Activated CD4-positive, alpha-beta T cell treated with anti-CD3 and anti-CD28 coated beads for 1 hour (primary cell): ENCODE measurements around the gene PSAPL1.

Source experiments
- DNase-seq: peaks from one replicate; pipeline ENCODE4 v3.0.0-alpha.2; 2020

PSAPL1 gene, protein sequence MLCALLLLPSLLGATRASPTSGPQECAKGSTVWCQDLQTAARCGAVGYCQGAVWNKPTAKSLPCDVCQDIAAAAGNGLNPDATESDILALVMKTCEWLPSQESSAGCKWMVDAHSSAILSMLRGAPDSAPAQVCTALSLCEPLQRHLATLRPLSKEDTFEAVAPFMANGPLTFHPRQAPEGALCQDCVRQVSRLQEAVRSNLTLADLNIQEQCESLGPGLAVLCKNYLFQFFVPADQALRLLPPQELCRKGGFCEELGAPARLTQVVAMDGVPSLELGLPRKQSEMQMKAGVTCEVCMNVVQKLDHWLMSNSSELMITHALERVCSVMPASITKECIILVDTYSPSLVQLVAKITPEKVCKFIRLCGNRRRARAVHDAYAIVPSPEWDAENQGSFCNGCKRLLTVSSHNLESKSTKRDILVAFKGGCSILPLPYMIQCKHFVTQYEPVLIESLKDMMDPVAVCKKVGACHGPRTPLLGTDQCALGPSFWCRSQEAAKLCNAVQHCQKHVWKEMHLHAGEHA

DNA sequence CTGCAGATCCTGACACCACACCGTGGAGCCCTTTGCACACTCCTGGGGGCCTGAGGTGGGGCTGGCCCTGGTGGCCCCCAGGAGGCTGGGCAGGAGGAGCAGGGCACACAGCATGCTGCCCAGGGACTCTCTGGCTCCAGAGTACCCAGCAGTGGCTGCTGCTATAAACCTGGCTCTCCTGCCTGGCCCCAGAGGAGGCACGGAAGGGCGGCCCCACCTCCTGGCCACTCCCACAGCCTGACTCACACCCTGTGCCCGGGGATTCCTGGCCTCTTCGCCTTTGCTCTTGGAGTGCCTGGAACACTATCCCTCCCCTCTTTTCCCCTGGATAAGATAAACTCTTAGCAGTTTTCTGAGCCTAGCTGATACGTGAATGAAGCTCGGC lies at the start of gene PSAPL1:
Gene PSAPL1, minus strand, starts transcription at position 165 of the 385 bp plus-strand sequence. Its CDS starts 51 bp downstream, at position 114.
- DNase-seq, result no peak

DNA sequence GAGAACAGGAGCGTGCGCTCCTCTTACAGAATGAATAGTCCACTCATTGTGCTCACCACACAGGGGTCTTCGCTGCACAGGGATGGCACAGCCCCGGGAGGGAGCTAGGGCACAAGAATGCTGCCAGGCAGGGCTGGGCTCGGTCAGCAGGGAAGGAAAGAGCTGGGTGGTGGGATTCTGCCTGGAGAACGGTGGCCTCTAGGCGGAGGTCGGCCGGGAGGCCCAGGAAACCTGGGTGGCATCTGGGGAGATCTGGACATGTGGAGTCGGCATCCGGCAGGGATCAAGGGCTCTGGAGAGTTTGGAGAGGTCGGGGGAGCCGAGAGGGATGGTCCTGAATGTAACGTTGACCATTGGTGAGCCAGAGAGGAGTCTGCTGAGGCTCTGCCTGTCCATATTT lies 46.5 kb upstream of the PSAPL1 start:
- DNase-seq, result no peak

DNA sequence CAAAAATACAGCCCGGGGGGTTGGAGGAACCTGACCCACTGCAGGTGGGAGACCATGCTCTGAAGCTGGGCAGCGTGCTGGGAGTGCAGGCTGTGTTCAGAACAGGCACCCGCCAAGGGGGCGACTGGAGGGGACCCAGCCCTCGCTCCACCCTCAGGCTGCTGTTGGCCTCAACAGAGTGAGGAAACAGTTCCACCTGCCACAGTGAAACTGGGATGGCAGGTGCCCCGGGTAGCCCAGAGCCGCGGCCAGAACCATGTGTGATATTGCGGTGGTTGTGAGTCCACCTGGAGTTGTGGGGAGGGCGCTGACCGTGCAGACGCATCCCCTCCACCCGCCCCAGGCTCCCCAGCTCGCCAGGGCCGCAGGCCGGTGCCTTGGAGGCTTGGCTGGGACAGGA lies 45.7 kb upstream of the PSAPL1 start:
- DNase-seq, result no peak

DNA sequence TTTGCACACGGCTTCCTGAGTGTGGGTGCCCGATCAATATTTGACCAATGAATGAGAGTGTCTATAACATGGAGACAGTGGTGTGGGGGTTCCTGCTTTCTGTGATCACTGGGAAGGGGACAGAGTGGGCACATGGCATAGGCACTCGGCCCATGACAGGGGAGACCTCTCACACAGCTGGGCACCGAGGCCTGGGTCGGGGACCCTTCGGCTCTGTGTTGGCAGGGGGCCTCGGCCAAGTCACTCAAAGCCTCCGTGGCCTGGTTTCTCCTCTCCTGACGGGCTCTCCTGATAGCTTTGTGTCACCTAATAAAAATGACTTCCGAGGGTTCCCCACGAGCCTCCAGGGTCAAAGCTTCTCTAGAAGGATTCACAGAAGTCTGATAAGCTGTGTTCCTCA lies 43.9 kb upstream of the PSAPL1 start:
- no peak for DNase-seq

DNA sequence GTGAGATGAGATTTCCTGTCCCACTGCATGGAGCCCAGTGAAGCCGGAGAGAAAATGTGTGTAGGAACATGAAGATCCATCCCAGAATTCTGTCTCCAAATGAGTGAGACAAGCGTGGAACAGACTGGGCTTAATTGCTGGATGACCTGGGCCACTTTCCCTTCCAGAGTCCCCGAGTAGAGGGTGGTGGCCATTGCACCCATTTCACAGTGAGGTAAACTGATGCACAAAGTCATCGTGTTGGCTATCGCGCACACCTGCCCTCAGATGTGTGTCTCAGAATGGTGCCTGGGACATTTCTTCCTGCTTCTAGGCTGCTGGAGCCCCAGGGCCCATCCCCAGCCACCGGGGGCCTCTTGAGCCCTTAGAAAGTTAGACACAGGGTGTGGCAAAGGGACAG lies 43.0 kb upstream of the PSAPL1 start:
- no peak for DNase-seq

DNA sequence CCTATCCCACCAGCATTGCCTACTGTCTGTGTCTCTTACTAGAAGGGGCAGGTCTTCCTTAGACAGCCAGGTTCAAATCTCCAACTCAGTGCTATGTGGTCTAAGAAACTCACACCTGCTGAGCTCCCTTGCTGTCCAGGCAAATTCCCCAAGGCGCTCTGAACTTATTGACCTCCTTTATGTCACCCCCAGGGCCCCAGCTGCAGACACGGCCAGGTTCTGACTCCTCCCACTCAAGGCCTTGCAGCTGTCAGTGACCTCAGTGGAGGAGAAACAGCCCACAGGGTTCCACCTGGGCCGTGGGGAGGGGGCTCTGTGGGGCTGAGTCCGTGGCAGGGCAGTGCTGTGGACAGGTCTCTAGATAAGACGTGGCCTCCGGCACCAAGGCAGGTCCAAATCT lies 42.1 kb upstream of the PSAPL1 start:
- no peak for DNase-seq

DNA sequence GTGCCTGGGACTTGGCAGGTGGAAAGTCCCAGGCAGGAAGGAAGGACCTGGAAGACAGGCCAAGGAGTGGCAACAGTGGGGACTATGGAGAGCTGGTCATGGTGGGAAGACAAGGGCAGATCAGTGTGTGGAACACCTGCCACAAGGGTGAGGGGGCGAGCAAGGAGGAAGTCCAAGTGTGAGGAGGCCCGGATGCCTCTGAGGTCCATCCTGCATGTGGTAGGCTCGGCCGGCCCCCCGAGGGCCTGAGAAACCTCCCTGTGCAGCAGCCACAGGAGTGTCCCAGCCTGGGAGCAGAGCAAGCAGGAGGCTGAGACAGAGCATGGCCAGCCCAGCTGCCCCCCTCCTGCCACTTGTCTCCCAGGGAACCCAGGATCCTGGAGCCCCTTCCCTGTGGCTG lies 40.5 kb upstream of the PSAPL1 start:
- DNase-seq, result no peak

DNA sequence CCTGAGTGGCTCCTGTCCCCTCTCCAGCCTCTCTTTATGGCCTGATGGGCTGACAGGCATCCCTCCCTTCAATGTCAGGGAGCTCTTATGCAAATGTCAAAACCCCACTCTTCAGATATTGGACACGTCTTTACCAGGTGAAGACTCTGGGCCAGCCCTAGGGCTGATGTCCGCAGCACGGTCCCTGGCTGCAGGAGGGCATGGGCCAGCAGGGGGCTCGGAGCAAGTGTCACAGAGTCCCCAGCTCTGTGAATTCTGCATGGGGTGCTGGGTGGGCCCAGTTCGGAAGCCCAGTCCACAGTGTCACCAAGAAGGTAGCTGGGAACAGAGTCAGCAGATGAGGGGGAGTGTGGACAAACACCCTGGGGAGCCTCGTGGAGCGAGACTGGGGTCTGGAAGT lies 39.6 kb upstream of the PSAPL1 start:
- no peak for DNase-seq

DNA sequence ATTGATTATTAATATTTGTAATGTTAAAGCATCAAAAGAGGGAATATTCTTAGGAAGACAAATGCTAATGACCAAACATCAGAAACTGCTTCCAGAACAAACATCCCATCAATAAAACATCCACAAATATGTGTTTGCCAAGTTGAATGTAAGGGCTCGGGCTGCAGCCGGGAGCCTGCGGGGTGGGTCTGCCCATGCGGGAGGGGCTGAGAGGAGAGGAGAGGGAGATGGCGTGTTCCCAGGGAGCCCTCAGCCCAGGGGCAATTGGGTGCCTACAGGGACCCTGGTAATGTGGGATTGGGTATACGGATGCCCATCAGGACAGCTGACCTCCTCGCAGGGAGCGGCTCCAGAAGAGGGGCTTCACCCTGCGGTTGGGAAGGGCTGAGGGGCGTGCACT lies 38.4 kb upstream of the PSAPL1 start:
- DNase-seq, result no peak

DNA sequence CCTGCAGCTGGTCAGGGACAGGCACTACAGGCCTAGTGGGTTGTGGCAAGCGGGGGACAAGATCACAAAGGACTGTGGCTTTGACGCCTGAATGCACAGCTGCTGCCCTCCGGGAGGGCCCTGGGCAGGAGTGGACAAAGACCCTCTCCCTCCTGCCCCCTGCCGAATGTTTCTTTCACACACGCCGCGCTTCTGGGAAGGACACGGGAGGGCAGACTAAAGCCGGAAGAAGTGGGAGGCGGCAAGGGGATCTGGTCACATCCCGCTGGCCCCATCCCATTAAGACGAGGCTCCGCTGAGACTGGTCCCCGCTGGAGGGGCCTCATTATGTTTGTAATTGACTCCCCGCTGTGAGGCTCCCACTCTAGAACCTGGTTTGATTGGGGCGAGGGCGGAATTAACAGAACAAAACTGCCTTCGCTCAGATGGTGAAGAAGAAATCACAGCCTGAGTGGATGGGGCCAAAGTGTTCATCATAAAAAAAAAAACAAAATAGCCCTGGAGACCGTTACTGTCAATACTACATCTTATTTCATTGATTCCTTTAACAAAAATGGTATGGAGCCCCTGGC lies 37.8 kb upstream of the PSAPL1 start:
- DNase-seq, result no peak

DNA sequence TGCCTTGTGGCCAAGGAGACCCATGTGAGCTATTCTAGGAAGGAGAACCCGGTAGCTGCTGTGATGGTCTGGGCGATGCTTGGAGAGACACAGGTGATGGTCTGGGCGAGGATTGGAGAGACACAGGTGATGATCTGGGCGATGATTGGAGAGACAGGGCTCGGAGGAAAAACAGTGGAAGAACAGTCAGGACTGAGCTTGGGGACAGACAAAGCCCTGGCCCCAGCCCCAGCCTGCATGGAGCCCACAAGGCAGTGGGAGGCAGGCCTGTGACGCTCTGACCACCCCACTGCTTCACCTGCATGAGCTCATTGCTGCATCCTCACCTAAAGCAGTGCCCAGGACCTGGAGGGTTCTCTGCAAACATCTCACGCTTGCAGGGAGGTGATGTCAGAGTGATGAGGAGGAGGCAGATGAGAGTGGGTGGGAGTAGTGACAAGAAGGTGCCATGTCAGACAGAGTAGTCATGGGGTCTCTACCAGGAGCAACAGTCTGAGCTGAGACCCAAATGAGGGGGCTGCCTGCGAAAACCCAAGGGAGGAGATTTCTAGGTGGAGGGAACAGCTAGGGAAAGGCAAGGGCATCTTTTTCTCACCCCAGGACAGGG lies 35.9 kb upstream of the PSAPL1 start:
- no peak for DNase-seq

DNA sequence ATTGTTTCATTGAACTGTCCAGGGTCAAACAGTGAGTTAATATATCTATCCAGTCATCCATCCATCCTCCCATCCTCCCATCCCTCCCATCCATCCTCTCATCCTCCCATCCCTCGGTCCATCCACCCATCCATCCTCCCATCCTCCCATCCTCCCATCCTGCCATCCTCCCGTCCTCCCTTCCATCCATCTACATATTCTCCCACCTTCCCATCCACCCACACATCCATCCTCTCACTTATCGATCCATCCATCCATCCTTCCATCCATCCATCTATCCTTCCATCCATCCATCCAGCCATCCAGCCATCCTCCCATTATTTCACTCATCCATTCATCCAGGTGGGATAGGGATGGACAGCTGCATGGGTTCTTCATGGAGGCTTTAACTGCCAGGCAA lies 35.4 kb upstream of the PSAPL1 start:
- DNase-seq, result no peak

DNA sequence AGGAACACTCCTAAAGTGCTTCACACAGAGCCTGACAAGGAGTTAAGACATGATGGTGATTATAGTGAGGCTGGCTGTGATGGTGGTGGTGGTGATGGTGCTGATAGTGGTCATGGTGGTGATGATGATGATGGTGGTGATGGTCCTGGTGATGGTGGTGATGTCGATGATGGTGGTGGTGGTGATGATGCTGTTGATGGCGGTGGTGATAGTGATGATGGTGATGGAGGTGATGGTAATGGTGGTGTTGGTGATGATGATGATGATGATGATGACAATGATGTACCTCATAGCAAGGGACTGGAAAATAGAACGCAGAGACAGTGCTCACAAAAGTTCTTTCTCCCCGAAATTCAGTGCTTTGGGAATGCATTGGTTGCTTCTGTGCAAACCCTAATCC lies 34.3 kb upstream of the PSAPL1 start:
- no peak for DNase-seq

DNA sequence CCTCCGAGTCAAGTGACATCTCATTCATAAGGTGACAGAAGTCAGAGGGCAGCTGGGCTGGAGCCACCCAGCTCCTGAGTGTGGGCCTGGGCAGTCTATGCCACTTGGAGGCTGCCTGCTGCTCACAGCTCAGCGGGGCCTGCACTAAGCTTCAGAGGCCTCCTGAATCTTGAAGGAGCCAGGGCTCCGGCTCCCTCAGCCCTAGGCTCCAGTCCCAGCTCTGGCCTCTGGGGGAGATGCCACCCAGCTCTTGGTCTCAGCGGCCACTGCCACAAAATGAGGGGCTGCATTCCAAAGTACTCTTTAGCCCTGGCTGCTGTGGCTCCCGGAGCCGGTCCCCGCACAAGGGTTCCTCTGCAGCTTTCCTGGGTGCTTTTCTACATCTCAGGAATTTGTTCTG lies 32.7 kb upstream of the PSAPL1 start:
- DNase-seq, result no peak

DNA sequence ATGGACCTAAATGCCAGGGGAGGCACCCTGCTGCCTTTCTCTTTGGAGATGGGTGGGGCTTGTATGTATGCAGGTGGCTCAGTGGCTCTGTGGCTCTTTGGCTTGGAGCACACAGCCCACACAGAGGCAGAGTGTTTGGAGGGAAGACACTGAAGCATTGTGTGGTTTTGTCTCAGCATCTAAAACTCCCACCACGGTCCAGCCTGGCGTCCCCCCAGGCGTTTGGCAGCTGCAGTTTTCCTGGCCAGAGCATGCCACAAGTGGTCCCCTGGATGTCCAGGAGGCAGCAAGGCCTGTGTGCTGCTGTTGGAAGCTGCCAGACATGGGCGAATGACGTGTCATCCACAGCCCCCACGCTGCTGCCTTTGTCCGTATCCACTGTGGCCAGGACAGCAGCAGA lies 32.2 kb upstream of the PSAPL1 start:
- DNase-seq, result no peak

DNA sequence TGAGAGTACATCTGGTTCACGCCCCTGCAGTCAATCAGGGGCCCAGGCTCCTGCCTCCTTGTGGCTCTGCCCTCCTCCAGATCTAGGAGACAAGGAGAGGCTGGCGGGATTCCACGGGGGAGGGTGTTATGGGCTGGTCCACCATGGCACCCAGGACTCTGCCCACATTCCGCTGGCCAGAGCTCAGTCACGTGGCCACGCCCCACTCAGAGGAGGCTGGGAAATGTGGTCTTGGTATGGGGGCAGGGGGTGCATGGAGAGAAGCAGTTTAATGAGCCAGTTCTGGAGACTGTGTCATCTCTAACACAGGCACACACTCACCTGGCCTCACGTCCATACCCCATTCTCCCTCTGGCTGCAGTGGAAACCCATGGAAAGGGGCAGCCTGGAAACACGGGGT lies 31.5 kb upstream of the PSAPL1 start:
- no peak for DNase-seq

DNA sequence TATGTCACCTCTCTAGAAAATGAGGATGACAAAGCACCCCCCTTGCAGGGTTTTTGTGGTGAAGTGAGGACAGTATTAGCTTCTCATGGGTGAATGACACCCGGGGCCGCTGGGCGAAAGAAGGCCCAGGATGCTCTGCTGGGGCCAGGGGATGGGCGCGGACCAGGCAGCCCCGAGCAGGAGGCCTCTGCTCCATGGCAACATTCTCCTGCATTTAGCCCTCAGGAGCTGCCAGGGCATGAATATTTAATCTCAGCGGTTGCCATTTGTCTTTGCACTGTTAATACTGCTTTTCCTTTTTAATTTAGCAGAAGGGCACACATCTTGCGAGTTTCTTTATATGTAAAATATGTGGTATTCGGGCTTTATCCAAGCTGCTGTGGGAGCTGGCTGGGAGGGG lies 30.3 kb upstream of the PSAPL1 start:
- no peak for DNase-seq

DNA sequence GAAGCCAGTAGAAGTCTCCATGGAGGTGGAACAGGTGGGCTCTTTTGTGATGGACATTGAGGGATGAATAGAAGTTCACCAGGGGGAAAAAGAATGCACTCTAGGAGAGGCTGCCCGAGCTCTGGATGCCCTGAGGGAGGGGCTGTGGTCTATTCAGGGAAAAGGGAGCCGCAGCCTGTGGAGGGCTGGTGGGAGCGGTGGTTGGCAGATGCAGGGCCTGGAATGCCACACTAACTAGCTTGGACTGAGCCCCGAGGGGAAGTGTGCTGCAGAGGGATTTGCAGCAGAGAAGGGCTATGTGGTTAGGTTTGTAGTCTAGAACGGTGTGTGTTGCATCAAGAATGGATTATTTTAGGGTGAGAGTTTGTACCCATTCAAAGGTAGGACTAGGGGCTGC lies 29.5 kb upstream of the PSAPL1 start:
- no peak for DNase-seq

DNA sequence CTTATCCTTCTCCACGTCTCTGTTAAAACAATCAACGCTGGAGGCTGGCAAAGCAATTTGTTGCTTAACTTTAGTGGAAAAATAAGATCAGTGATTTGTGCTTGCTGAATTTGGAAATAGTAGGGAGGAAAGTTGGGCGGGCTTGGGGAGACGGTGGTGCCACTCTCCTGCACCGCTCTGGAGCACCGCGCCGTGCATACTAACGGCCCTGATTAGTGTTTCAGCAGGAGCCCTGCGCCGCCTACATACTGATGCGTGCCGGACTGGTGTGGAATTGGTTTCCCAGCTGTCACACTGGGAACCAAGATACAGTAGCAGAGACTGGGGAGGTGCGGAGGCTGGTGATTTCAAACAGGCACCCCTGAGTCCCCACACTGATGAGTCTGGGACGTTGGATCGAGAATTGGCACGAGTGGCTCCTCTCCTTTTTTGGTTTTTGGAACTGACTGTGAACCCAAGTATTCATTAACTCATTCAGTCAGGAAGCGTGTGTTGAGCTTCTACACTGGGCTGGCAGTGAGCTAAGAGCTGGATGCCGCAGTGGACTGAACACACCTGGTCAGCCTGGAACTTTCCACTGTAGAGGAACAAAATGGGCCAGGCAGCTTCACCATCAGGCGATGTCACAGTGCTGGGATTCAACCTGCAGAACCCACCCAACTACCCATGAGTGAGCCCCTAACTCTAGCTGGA lies 29.0 kb upstream of the PSAPL1 start:
- no peak for DNase-seq

DNA sequence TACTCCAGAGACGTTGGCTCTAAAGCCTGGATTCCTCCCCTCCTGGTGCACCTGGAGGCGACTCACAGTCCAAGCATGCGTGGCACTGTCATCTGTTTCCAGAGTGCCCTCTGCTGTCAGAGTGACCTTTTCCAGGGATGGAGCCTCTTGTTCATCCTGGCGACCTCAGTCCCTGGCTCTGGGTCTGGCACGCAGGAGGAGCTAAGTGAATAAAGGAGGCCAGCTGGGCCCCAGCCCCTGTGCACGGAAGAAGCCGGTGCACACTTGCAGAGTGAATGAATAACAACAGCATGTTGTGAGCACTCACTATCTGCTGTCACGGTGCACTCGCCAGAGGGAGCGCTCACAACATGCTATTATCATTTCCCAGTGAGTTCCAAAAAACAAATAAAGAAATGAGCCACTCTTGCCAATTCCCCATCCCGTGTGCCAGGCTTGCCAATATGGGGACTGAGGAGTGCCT lies 27.8 kb upstream of the PSAPL1 start:
- no peak for DNase-seq

DNA sequence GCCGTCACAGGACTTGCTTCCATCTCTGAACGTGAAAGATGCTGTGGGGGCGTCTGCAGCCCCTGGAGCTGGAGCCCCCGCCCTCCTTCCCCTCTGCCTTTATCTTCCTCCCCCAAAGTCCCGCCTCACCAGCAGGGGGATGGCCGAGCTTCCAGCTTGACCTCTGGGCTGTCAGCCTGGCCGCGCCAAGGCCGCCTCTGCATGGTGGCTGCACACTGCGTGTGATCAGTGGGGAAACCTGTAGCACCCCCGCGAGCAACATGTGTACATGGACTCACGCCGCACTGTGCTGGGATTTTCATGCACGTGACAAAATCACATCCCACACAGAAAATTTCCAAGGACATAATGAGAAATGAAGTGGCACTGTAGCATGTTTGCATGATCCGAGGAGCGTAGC lies 26.5 kb upstream of the PSAPL1 start:
- DNase-seq, result no peak

DNA sequence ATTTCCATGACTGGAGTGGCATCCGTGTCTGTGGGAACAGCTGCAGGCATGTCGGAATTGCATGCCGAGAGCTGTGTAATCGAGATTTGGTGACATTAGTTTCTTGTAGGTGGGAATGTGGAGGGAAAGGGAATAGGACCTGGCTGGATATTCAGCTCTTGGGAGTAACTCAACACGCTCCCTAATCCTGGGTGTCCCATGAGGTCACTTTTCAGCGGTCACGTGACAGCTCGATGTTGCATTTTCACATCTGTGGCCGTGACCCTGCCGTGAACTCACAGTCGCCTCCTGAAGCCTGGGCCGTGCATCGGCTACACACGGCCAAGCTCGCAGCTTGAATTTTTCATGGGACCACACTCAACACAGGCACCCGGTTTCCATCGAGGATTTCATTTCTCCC lies 25.8 kb upstream of the PSAPL1 start:
- no peak for DNase-seq

DNA sequence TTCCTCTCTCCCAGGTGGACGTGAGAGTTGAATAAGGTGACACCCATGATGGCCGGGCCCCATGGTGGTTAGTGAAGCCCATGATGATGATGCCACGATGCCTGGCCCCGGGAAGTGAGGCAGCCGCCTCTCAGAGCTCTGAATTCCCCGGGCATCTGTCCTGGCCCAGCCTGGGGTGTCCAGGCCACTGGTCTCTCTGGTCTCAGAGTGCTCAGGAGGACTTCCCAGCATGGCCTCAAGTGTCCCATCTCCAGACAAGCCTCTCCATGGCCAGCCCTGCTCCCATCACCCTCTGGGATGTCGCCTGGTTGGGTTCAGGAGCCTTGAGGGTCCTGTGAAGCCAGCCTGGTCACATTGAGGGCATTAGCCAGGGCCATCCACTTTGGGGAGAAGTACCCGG lies 24.7 kb upstream of the PSAPL1 start:
- no peak for DNase-seq

DNA sequence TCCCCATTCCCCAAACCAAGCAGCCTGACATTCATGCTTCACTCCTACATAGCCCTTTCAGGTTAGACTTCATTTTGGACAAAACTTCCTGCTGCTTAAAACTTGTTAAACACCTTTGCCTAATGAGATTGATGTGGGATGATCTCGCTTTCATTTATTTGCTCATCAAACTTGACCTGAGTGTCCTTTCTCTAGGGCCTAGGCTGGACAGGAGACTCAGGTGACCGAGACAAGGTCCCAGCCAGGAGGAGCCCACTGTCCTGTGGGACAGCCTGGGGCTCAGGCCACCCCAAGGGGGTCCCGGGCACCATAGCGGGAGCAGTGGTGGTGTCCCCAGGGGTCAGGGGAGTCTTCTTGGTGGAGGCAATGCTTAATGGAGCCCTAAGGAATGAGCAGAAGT lies 23.7 kb upstream of the PSAPL1 start:
- DNase-seq, result no peak
